ENCODE data around the gene KIF23. TPM values are rescaled to one million over a fixed set of nuclear protein-coding genes. Genes with fewer than 3 reads are reported as not detected.

Gene KIF23
- total RNA-seq, 3 donors from 2014 or later = 1.6 to 6.4 (median 2.2) TPM

DNA sequence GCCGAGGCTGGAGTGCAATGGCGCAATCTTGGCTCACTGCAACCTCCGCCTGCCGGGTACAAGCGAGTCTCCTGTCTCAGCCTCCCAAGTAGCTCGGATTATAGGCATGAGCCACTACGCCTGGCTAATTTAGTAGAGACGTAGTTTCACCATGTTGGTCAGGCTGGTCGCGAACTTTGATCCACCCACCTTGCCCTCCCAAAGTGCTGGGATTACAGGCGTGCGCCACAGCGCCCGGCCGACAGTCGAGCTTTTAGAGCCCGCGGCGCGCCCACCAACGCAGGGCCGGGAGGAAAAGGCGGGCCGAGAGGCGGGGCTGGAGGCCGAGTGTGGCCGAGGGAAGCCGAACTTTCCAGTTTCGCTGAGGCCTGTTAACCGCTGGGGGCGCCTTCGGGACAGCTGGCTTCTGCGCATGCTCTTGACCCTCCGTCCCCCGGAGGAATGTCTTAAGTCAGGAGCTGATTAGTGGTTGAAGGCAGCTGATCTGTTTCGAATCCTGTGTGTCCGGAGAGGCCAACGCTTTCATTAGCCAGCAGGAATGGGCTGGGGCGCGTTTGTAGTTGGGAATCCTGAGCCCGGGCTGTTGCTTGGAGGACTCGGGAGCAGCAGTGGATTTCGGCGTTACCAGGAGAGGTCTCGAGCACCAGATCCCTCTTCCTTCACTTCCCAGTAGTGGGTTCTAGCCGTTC, 48.5 kb downstream of the KIF23 start:
- TF ChIP-seq CTCF (IDR thresholded peaks at IDR 0.05) = peak; percentile 92 to 97 (median 93)
- peak; percentile 32 for TF ChIP-seq POLR2A (IDR thresholded peaks at IDR 0.05)
- TF ChIP-seq POLR2AphosphoS5 (IDR thresholded peaks at IDR 0.05) = peak; percentile 38 to 89 (median 69)
- Histone ChIP-seq H3K27ac (peak overlapping the region; percentile 94), H3K4me3 (peak overlapping the region; percentile 46 to 70 (median 68)), H3K9me3 (no peaks in the 10 kb centered on the region), H3K27me3 (no peaks in the 10 kb centered on the region), H3K4me1 (no peaks in the 10 kb centered on the region), H3K36me3 (no peaks in the 10 kb centered on the region)
- intact Hi-C loops (cut with DNase I; ENCODE audit: low total_unique reads) = no loop called here
- peak; percentile 96 to 97 for DNase-seq (ENCODE audit: low spot score in 2 of 2)

DNA sequence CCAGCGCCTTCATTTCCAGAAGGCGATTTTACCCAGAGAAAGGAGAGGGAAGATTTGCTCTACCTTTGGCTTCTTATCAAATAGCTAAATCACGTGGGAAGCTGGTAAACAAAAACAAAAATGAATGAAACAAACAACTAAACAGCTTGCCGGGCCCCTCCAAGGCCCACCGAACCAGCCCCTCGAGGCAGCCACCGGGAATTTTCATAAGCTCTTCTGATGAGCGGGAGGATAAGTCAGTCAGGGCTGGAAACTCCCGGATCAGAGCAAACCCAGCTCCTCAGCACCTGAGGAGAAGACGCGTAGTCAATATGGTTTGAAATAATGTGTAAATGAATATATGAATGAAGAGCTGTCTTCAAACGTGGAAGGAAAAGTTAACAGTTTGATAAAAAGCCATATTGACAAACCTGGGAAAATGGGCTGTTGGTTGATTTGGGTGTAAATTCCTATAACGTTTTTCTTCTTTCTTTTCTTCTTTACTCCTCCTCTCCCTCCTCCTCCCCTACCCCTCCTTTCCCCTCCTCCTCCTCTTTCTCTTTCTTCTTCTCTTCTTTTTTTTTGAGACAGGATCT, 49.1 kb downstream of the KIF23 start:
- TF ChIP-seq POLR2A (IDR thresholded peaks at IDR 0.05) (no peak), CTCF (IDR thresholded peaks at IDR 0.05) (no peak), POLR2AphosphoS5 (IDR thresholded peaks at IDR 0.05) (no peak)
- H3K4me1 ChIP-seq = no peaks in the 10 kb centered on the region
- peak overlapping the region; percentile 46 to 70 (median 68) for H3K4me3 ChIP-seq

DNA sequence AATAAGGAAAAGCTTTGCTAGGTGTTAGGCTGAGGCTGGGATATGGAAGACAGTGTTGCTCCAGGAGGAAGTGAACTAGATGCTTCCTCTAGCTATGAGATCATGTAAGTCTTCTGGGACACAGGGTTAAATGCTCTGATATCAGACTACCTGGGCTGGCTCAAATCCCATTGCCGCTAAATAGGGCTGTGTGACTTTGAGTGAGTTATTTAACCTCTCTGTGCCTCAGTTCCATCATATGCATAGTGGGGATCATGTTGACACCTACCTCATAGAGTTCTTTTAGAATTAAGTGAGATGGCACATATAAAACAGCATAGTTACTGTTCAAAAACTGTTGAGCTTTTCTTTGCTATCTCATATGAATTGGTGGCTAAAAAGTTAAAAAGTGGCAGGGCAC, 51.1 kb downstream of the KIF23 start:
- no peaks in the 10 kb centered on the region for H3K27me3 ChIP-seq
- H3K36me3 ChIP-seq = no peaks in the 10 kb centered on the region
- no peaks in the 10 kb centered on the region for H3K9me3 ChIP-seq
- no peak for TF ChIP-seq CTCF (IDR thresholded peaks at IDR 0.05)
- no peak for TF ChIP-seq POLR2AphosphoS5 (IDR thresholded peaks at IDR 0.05)
- TF ChIP-seq POLR2A (IDR thresholded peaks at IDR 0.05) = no peak
- H3K27ac ChIP-seq = no peak overlapping the region
- DNase-seq (ENCODE audit: low spot score in 2 of 2) = no peak
- no peak overlapping the region for H3K4me3 ChIP-seq
- intact Hi-C loops (cut with DNase I; ENCODE audit: low total_unique reads) = no loop called here
- H3K4me1 ChIP-seq = no peaks in the 10 kb centered on the region

More for the DNA sequence above, 49.1 kb downstream of the KIF23 start:
- DNase-seq (ENCODE audit: low spot score in 2 of 2) = no peak
- intact Hi-C loops (cut with DNase I; ENCODE audit: low total_unique reads) = no loop called here
- Histone ChIP-seq H3K27ac (peak overlapping the region; percentile 94), H3K27me3 (no peaks in the 10 kb centered on the region), H3K9me3 (no peaks in the 10 kb centered on the region), H3K36me3 (no peaks in the 10 kb centered on the region)

DNA sequence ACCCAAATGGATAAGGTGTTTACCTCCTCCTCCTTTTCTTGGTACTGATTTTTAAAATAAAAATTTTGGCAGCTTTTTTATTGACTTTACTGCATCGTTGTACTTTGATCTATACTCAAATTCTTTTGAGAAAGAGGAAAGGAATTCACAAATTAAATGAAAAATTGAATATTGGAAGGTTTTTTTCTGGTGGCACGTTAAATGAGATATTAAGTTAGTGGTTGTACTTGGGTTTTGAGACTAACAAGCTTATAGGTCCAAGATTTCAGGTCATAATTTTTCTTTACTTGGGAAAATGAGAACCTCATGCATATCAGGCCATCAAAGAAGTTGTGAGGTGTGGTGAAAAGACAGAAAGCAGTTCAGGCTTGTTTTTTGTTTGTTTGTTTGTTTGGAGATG, 52.6 kb downstream of the KIF23 start:
- TF ChIP-seq CTCF (IDR thresholded peaks at IDR 0.05) (no peak), POLR2A (IDR thresholded peaks at IDR 0.05) (no peak), POLR2AphosphoS5 (IDR thresholded peaks at IDR 0.05) (no peak)
- Histone ChIP-seq H3K27ac (no peak overlapping the region), H3K36me3 (no peaks in the 10 kb centered on the region), H3K9me3 (no peaks in the 10 kb centered on the region), H3K4me1 (no peaks in the 10 kb centered on the region), H3K27me3 (no peaks in the 10 kb centered on the region), H3K4me3 (no peak overlapping the region)
- DNase-seq (ENCODE audit: low spot score in 2 of 2) = no peak
- intact Hi-C loops (cut with DNase I; ENCODE audit: low total_unique reads) = no loop called here

DNA sequence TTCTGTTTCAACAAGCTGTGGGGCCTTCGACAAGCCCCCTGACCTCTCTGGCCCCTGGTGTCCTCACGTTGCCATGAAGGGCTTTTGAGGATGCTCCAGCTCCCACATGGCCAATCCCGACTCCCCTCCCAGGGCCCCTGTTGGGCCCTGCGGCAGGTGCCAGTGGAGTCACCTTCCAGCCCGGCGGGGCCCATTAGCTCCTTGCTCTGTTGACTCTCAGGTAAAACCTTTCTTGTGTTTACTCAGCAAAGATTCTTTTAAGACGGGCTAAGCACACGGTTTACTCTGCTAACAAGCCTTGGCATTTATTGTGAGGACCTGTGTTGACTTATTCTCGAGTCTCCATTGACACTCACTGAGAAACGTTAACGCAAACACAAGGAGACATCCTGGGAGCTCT, 53.5 kb downstream of the KIF23 start:
- H3K27me3 ChIP-seq = no peaks in the 10 kb centered on the region
- H3K4me1 ChIP-seq = no peaks in the 10 kb centered on the region
- DNase-seq (ENCODE audit: low spot score in 2 of 2) = peak in 1 of 2 donors; percentile 77
- H3K4me3 ChIP-seq = no peak overlapping the region
- intact Hi-C loops (cut with DNase I; ENCODE audit: low total_unique reads) = no loop called here
- H3K27ac ChIP-seq = peak overlapping the region; percentile 75 to 82
- no peaks in the 10 kb centered on the region for H3K36me3 ChIP-seq
- H3K9me3 ChIP-seq = no peaks in the 10 kb centered on the region
- TF ChIP-seq CTCF (IDR thresholded peaks at IDR 0.05) (no peak), POLR2AphosphoS5 (IDR thresholded peaks at IDR 0.05) (no peak), POLR2A (IDR thresholded peaks at IDR 0.05) (no peak)
